Neural progenitor cell (in vitro differentiated cells): ENCODE measurements around the gene ARHGAP24. TPM values are rescaled to one million over a fixed set of nuclear protein-coding genes. Genes with fewer than 3 reads are reported as not detected.

Experiments
- DNase-seq: peaks from one replicate; pipeline ENCODE4 v3.0.0-alpha.2; 2016; ENCODE audit warnings: low spot score
- H2AFZ ChIP-seq: fragments of 200-600 bp; sonication (generic); replicated peaks from 2 replicates; pipeline ENCODE4 v1.6.1; 2016; ENCODE audit warnings: antibody characterized with exemption
- H3F3A ChIP-seq: fragments of 200-600 bp; sonication (generic); 2 replicates; pipeline ENCODE4 v1.6.1; 2016; ENCODE audit warnings: antibody characterized with exemption, low read depth
- H3K27ac ChIP-seq: fragments of 200-600 bp; sonication (generic); 2 replicates; pipeline ENCODE4 v1.5.1; 2016; ENCODE audit warnings: mild to moderate bottlenecking
- H3K27me3 ChIP-seq: fragments of 200-600 bp; sonication (generic); 2 replicates; pipeline ENCODE4 v1.6.1; 2016; ENCODE audit warnings: mild to moderate bottlenecking, moderate library complexity
- H3K36me3 ChIP-seq: fragments of 200-600 bp; sonication (generic); 2 replicates; pipeline ENCODE4 v1.5.1; 2016
- H3K4me1 ChIP-seq: fragments of 200-600 bp; sonication (generic); 2 replicates; pipeline ENCODE4 v1.6.1; 2016; ENCODE audit warnings: mixed run types
- H3K4me2 ChIP-seq: fragments of 200-600 bp; sonication (generic); 2 replicates; pipeline ENCODE4 v1.6.1; 2016
- H3K4me3 ChIP-seq: fragments of 200-600 bp; sonication (generic); 2 replicates; pipeline ENCODE4 v1.5.1; 2016
- H3K79me2 ChIP-seq: fragments of 200-600 bp; sonication (generic); 2 replicates; pipeline ENCODE4 v1.6.1; 2016; ENCODE audit warnings: low read depth
- H3K9ac ChIP-seq: fragments of 200-600 bp; sonication (generic); 2 replicates; pipeline ENCODE4 v1.6.1; 2016
- H3K9me3 ChIP-seq: fragments of 200-600 bp; sonication (generic); 2 replicates; pipeline ENCODE4 v1.5.1; 2016; ENCODE audit warnings: low read depth
- H4K20me1 ChIP-seq: fragments of 200-600 bp; sonication (generic); 2 replicates; pipeline ENCODE4 v1.6.1; 2016; ENCODE audit warnings: low read depth
- H3K27ac Mint-ChIP-seq: 3 replicates; pipeline ENCODE4 v1.8.0; 2021; ENCODE audit warnings: mixed read lengths
- H3K27me3 Mint-ChIP-seq: 2 replicates; pipeline ENCODE4 v1.8.0; 2022; ENCODE audit warnings: low read depth, mild to moderate bottlenecking, inconsistent platforms, moderate library complexity, mixed read lengths; ENCODE audit not compliant: insufficient read depth
- H3K36me3 Mint-ChIP-seq: 3 replicates; pipeline ENCODE4 v1.8.0; 2021; ENCODE audit warnings: mixed read lengths
- H3K4me1 Mint-ChIP-seq: 3 replicates; pipeline ENCODE4 v1.8.0; 2021; ENCODE audit warnings: mixed read lengths
- H3K4me3 Mint-ChIP-seq: 3 replicates; pipeline ENCODE4 v1.8.0; 2021; ENCODE audit warnings: mild to moderate bottlenecking, moderate library complexity, mixed read lengths
- H3K9me3 Mint-ChIP-seq: 3 replicates; pipeline ENCODE4 v1.8.0; 2020; ENCODE audit warnings: mixed read lengths
- CTCF ChIP-seq: fragments of 200-600 bp; sonication (generic); IDR thresholded peaks from 2 replicates; pipeline ENCODE4 v1.5.1; 2017; ENCODE audit warnings: antibody characterized with exemption, mild to moderate bottlenecking
- EZH2 ChIP-seq: fragments of 200-600 bp; sonication (generic); IDR thresholded peaks from 2 replicates; pipeline ENCODE4 v1.6.1; 2017; ENCODE audit warnings: antibody characterized with exemption, mild to moderate bottlenecking, moderate library complexity
- EZH2phosphoT487 ChIP-seq: fragments of 200-600 bp; sonication (generic); IDR thresholded peaks from 2 replicates; pipeline ENCODE4 v1.6.1; 2017; ENCODE audit warnings: antibody characterized with exemption
- total RNA-seq: library from RNA; depleted of rRNA; stranded (reverse); fragments of >200 nt; gene quantifications from 2 replicates; pipeline ENCODE4 v1.2.3, GENCODE V29; 2015; ENCODE audit warnings: low replicate concordance

ARHGAP24 gene
- total RNA-seq, 1 donor from 2014 or later, result 2.2 TPM

GRCh38 chr4:85925071-85925470 lies 450.1 kb downstream of the ARHGAP24 start:
- no peaks in the 10 kb centered on the region for H3K36me3 ChIP-seq
- no peak overlapping the region for H2AFZ ChIP-seq
- Mint-ChIP-seq H3K36me3 (peaks cover 6% of the 10 kb centered on the region), H3K4me3 (no peak overlapping the region), H3K9me3 (peaks cover 7% of the 10 kb centered on the region), H3K27ac (no peak overlapping the region), H3K4me1 (peaks cover 33% of the 10 kb centered on the region), H3K27me3 (no peaks in the 10 kb centered on the region)
- no peak overlapping the region for H3K4me2 ChIP-seq
- no peak overlapping the region for H3K9ac ChIP-seq
- no peaks in the 10 kb centered on the region for H3K27me3 ChIP-seq
- H3F3A ChIP-seq, result peaks cover 14% of the 10 kb centered on the region
- no peaks in the 10 kb centered on the region for H3K9me3 ChIP-seq
- no peaks in the 10 kb centered on the region for H3K79me2 ChIP-seq
- peaks cover 23% of the 10 kb centered on the region for H3K4me1 ChIP-seq
- no peak overlapping the region for H3K4me3 ChIP-seq
- H4K20me1 ChIP-seq, result no peaks in the 10 kb centered on the region
- DNase-seq, result no peak
- H3K27ac ChIP-seq, result no peak overlapping the region
- TF ChIP-seq CTCF (no peak), EZH2phosphoT487 (no peak), EZH2 (no peak)

- TF ChIP-seq EZH2phosphoT487 (no peak), CTCF (no peak), EZH2 (no peak)
- H3K4me1 Mint-ChIP-seq, result peaks cover 59% of the 10 kb centered on the region
- Histone ChIP-seq H3K36me3 (no peaks in the 10 kb centered on the region), H3K9ac (no peak overlapping the region), H2AFZ (no peak overlapping the region), H4K20me1 (no peaks in the 10 kb centered on the region), H3K79me2 (no peaks in the 10 kb centered on the region), H3K4me1 (peaks cover 55% of the 10 kb centered on the region), H3K9me3 (no peaks in the 10 kb centered on the region), H3K27ac (peak overlapping the region; percentile 57), H3K27me3 (no peaks in the 10 kb centered on the region), H3K4me3 (no peak overlapping the region), H3F3A (peaks cover 36% of the 10 kb centered on the region), H3K4me2 (peak overlapping the region; percentile 74)
- no peaks in the 10 kb centered on the region for H3K36me3 Mint-ChIP-seq
- peaks cover 4% of the 10 kb centered on the region for H3K9me3 Mint-ChIP-seq
- peak overlapping the region; percentile 82 for H3K4me3 Mint-ChIP-seq
- peaks cover 2% of the 10 kb centered on the region for H3K27me3 Mint-ChIP-seq
- H3K27ac Mint-ChIP-seq, result peak overlapping the region; percentile 93
- peak; percentile 33 for DNase-seq
These were observed 454.0 kb downstream of the ARHGAP24 start for GRCh38 chr4:85928775-85929591.

- DNase-seq, result peak; percentile 74
- Mint-ChIP-seq H3K27me3 (peaks cover 2% of the 10 kb centered on the region), H3K36me3 (no peaks in the 10 kb centered on the region), H3K9me3 (no peaks in the 10 kb centered on the region), H3K27ac (peak overlapping the region; percentile 93), H3K4me1 (peaks cover 64% of the 10 kb centered on the region), H3K4me3 (peak overlapping the region; percentile 82)
- H3K4me1 ChIP-seq, result peaks cover 56% of the 10 kb centered on the region
- H3K9ac ChIP-seq, result no peak overlapping the region
- peak overlapping the region; percentile 32 for H3K4me3 ChIP-seq
- peaks cover 36% of the 10 kb centered on the region for H3F3A ChIP-seq
- no peaks in the 10 kb centered on the region for H3K79me2 ChIP-seq
- no peaks in the 10 kb centered on the region for H3K27me3 ChIP-seq
- peak overlapping the region; percentile 74 for H3K4me2 ChIP-seq
- H3K36me3 ChIP-seq, result no peaks in the 10 kb centered on the region
- H3K27ac ChIP-seq, result peak overlapping the region; percentile 57
- H4K20me1 ChIP-seq, result no peaks in the 10 kb centered on the region
- TF ChIP-seq CTCF (no peak), EZH2 (no peak), EZH2phosphoT487 (no peak)
- no peaks in the 10 kb centered on the region for H3K9me3 ChIP-seq
- H2AFZ ChIP-seq, result peak overlapping the region; percentile 55
These were observed 455.2 kb downstream of the ARHGAP24 start for GRCh38 chr4:85929961-85930665.
